Large intestine (tissue), 12 donors: ENCODE data around the gene SEL1L3. TPM values are rescaled to one million over a fixed set of nuclear protein-coding genes. Genes with fewer than 3 reads are reported as not detected.
"Not testable (repeated sequence)": the region's sequence is repeated elsewhere in the genome, so short reads cannot be mapped to it uniquely, and the experiment has no call there.

Source experiments
- DNase-seq, 2 donors: peaks; one replicate each; pipeline versions ENCODE4 v3.0.0 to v3.0.0-alpha.2; 2013
- H3K27ac ChIP-seq: one replicate; pipeline ENCODE4 v1.5.1; 2013; ENCODE audit warnings: low read length
- H3K27me3 ChIP-seq: 2 replicates; pipeline ENCODE4 v1.6.1; 2013; ENCODE audit warnings: low read length; ENCODE audit not compliant: control insufficient read depth, insufficient read depth
- H3K36me3 ChIP-seq: 2 replicates; pipeline ENCODE4 v1.6.1; 2013; ENCODE audit warnings: low read length; ENCODE audit not compliant: control insufficient read depth, insufficient read depth
- H3K4me1 ChIP-seq: one replicate; pipeline ENCODE4 v1.6.1; 2013; ENCODE audit warnings: low read length; ENCODE audit not compliant: control insufficient read depth, insufficient read depth
- H3K4me3 ChIP-seq: one replicate; pipeline ENCODE4 v1.5.1; 2013; ENCODE audit warnings: low read length
- H3K9me3 ChIP-seq: one replicate; pipeline ENCODE4 v1.6.1; 2013; ENCODE audit warnings: mild to moderate bottlenecking, low read depth, low read length, moderate library complexity; ENCODE audit not compliant: control insufficient read depth
- WGBS: methylation state at CpG from one replicate; pipeline ENCODE4 v1.1.5; 2013; ENCODE audit warnings: low lambda C conversion rate; ENCODE audit not compliant: insufficient coverage; 5-methylcytosine and 5-hydroxymethylcytosine counted together
- long read RNA-seq, 11 donors: transcript quantifications; one replicate each; lab custom pipeline, GENCODE V29; 2026
- polyA plus RNA-seq: library from polyadenylated mRNA; unstranded; fragments of 120-200 nt; gene quantifications from one replicate; pipeline ENCODE4 v1.2.1, GENCODE V29; 2013

The SEL1L3 gene
- polyA plus RNA-seq, result 58.7 TPM
- long read RNA-seq, donor 1, full-length matches to known transcripts, result 2 of 2 reads
- long read RNA-seq, donor 1, partial matches to known transcripts, result 0 of 2 reads
- long read RNA-seq, donor 1, other reads (novel, unspliced or antisense), result 0 of 2 reads
- long read RNA-seq, donor 2, full-length matches to known transcripts, result 2 of 8 reads
- long read RNA-seq, donor 2, partial matches to known transcripts, result 6 of 8 reads
- long read RNA-seq, donor 2, other reads (novel, unspliced or antisense), result 0 of 8 reads
- long read RNA-seq, donor 3, full-length matches to known transcripts, result 6 of 6 reads
- long read RNA-seq, donor 3, partial matches to known transcripts, result 0 of 6 reads
- long read RNA-seq, donor 3, other reads (novel, unspliced or antisense), result 0 of 6 reads
- long read RNA-seq, donor 4, result 0 reads
- long read RNA-seq, donor 5, full-length matches to known transcripts, result 5 of 5 reads
- long read RNA-seq, donor 5, partial matches to known transcripts, result 0 of 5 reads
- long read RNA-seq, donor 5, other reads (novel, unspliced or antisense), result 0 of 5 reads
- long read RNA-seq, donor 6, full-length matches to known transcripts, result 3 of 193 reads
- long read RNA-seq, donor 6, partial matches to known transcripts, result 89 of 193 reads
- long read RNA-seq, donor 6, other reads (novel, unspliced or antisense), result 101 of 193 reads
- long read RNA-seq, donor 7, full-length matches to known transcripts, result 2 of 2 reads
- long read RNA-seq, donor 7, partial matches to known transcripts, result 0 of 2 reads
- long read RNA-seq, donor 7, other reads (novel, unspliced or antisense), result 0 of 2 reads
- long read RNA-seq, donor 8, full-length matches to known transcripts, result 11 of 81 reads
- long read RNA-seq, donor 8, partial matches to known transcripts, result 70 of 81 reads
- long read RNA-seq, donor 8, other reads (novel, unspliced or antisense), result 0 of 81 reads
- long read RNA-seq, donor 9, full-length matches to known transcripts, result 2 of 2 reads
- long read RNA-seq, donor 9, partial matches to known transcripts, result 0 of 2 reads
- long read RNA-seq, donor 9, other reads (novel, unspliced or antisense), result 0 of 2 reads
- long read RNA-seq, donor 10, full-length matches to known transcripts, result 9 of 15 reads
- long read RNA-seq, donor 10, partial matches to known transcripts, result 6 of 15 reads
- long read RNA-seq, donor 10, other reads (novel, unspliced or antisense), result 0 of 15 reads
- long read RNA-seq, donor 11, full-length matches to known transcripts, result 6 of 6 reads
- long read RNA-seq, donor 11, partial matches to known transcripts, result 0 of 6 reads
- long read RNA-seq, donor 11, other reads (novel, unspliced or antisense), result 0 of 6 reads

DNA sequence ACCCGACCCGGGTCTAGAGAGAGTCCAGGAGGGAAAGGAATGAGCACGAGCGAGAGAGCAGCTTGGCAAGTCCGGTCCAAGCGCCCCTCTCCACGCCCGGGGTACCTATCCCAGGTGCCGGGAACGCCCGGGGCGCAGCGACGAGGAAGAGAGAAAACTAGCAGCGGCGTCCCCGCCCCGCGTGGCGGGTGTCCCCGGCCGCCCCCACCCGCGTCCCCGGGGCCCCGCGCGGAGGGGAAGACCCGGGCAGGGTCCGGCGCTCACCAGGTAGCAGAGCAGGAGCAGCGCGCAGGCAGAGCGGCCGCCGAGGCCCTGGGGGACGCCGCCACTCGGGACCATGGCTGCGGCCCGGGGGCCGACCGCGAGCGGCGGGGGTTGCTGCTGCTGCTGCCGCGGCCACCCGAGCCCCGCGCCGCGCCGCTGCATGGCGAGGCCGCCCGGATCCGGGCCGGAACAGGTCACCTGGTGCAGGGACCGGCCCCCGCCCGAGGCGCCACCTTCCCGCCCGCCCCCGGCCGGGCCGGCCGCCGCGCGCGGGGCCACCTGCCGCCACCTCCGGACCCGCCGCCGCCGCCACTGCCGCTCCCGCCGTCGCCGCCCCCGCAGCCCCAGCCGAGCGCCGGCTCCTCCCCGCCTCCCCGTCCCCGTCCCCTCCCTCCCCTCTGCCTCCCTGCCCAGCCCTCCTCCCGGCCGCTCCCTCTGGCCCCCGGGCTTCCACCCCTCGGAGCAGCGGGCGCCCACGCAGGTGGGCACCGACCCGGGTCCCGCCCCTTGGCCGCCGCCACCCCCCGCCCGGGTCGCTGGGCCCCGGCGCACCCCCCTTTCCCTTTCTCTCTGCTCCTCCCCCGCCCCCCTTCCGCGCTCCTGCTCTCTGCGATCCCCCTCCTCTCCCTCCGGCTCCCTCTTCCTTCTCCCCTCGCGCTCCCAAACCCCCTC lies at the start of gene SEL1L3:
SEL1L3 (minus strand) TSS at position 578 of the 936 bp plus-strand sequence; CDS start at position 426, 152 bp downstream.
- H3K4me1 ChIP-seq, result peaks cover 22% of the 10 kb centered on the region
- no peaks in the 10 kb centered on the region for H3K36me3 ChIP-seq
- DNase-seq, result peak; percentile 22 to 75
- H3K4me3 ChIP-seq, result peak within 1 kb of the TSS; percentile 63
- 0% methylated on average over 1 of the region's 115 CpGs for WGBS
- H3K9me3 ChIP-seq, result no peaks in the 10 kb centered on the region
- no peaks in the 10 kb centered on the region for H3K27me3 ChIP-seq
- peak within 1 kb of the TSS; percentile 82 for H3K27ac ChIP-seq

DNA sequence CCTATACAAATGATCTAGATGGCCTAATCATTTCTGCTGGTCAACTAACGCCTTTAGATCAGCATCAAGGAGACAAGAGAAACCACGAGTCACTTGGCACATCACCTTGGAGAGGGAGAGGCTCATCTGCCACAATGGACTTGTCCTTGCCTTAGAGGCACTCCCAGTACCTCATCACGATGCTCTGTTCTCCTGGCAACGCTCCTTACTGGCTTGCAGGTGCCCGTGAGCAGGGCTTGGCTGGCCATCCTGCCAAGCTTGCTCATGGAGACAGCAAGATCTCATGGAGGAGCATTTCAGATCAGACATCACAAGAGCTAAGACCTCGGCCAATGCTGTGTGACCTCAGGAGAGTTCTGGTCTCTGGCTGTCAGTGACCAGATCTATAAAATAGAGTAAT lies 48.6 kb upstream of the SEL1L3 start:
- peaks cover 14% of the 10 kb centered on the region for H3K4me1 ChIP-seq
- DNase-seq, result no peak
- H3K27me3 ChIP-seq, result peaks cover 5% of the 10 kb centered on the region
- H3K36me3 ChIP-seq, result no peaks in the 10 kb centered on the region
- H3K4me3 ChIP-seq, result no peak overlapping the region
- H3K27ac ChIP-seq, result no peak overlapping the region
- H3K9me3 ChIP-seq, result no peaks in the 10 kb centered on the region
- no CpG with 5 or more reads among the region's 6 CpGs for WGBS

DNA sequence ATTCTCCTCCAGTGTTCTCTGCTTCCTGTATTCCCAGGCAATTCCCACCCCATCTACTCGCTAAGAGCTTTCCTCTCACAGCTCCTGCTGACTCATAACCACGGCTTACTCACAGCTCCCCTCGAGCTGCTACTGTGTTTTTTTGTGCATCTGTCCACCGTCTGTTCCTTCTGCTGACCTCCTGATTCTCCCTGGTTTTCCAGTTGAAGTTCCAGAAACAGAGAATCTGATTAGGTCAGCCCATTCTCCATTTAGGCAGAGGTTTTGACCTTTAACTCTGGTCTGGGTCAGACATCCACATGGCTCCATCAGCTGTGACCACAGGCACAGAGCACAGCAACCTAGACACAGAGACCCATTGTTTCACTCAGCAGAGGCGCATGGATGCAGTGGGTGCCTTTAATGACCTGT lies 45.7 kb upstream of the SEL1L3 start:
- H3K4me1 ChIP-seq, result peaks cover 6% of the 10 kb centered on the region
- H3K27me3 ChIP-seq, result peaks cover 5% of the 10 kb centered on the region
- no peaks in the 10 kb centered on the region for H3K9me3 ChIP-seq
- no CpG with 5 or more reads among the region's 5 CpGs for WGBS
- no peak overlapping the region for H3K27ac ChIP-seq
- H3K4me3 ChIP-seq, result no peak overlapping the region
- H3K36me3 ChIP-seq, result no peaks in the 10 kb centered on the region
- DNase-seq, result no peak

DNA sequence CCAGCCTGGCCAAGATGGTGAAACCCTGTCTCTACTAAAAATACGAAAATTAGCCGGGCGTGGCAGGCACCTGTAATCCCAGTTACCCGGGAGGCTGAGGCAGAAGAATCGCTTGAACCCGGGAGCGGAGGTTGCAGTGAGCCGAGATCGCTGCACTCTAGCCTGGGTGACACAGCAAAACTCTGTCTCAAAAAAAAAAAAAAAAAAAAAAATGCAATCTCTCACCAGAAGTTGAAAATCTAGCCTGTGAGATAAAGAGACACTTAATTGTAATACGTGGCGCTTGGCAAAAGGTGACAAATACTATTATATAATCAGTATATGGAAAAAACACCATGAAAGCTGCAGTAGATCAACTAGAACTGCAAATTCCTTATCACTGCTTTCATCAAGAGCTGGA lies 43.3 kb upstream of the SEL1L3 start:
- not testable (repeated sequence) for H3K4me3 ChIP-seq, H3K27me3 ChIP-seq, H3K36me3 ChIP-seq, H3K4me1 ChIP-seq, H3K9me3 ChIP-seq, DNase-seq, H3K27ac ChIP-seq
- 94% methylated on average over 6 of the region's 11 CpGs for WGBS

DNA sequence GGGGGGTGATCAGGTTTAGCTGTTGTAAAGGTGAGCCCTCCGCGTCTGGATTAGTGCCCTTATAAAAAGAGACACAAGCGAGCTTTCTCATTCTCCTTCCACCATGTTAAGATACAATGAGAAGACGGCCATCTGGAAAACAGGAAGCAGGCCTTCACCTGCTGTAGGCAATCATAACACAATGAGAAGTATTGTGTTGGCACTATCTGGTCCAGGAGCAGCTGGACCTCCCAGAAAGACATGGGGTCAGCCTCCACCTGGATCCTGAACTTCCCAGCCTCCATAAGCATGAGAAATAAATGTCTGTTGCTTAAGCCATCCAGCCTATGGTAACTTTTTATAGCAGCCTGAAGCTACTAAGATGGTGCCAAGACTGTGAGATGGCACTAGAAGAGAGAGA lies 42.6 kb upstream of the SEL1L3 start:
- no CpG with 5 or more reads among the region's 4 CpGs for WGBS

DNA sequence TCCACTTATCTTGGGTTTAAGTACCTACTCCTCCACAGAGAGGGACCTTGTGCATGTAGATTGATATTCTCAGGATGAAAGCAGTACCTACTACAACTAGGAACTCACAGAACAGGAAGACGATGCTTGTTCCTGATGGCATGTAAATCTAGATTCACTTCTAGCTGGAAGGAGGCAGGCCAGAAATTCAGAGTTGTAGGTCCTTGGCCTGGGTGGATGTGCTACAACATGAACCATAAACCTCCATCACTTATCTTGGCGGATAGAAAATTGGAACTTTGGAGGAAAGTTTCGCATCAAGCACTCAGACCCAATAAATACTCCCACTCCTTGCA lies 41.9 kb upstream of the SEL1L3 start:
- H3K27me3 ChIP-seq, result no peaks in the 10 kb centered on the region
- no peak for DNase-seq
- no peaks in the 10 kb centered on the region for H3K4me1 ChIP-seq
- H3K4me3 ChIP-seq, result no peak overlapping the region
- no peak overlapping the region for H3K27ac ChIP-seq
- WGBS, result no CpG with 5 or more reads among the region's 3 CpGs
- no peaks in the 10 kb centered on the region for H3K9me3 ChIP-seq
- H3K36me3 ChIP-seq, result no peaks in the 10 kb centered on the region

More for the DNA sequence above, 42.6 kb upstream of the SEL1L3 start:
- Histone ChIP-seq H3K27ac (no peak overlapping the region), H3K4me1 (no peaks in the 10 kb centered on the region), H3K9me3 (no peaks in the 10 kb centered on the region), H3K4me3 (no peak overlapping the region), H3K27me3 (no peaks in the 10 kb centered on the region), H3K36me3 (no peaks in the 10 kb centered on the region)
- DNase-seq, result no peak

DNA sequence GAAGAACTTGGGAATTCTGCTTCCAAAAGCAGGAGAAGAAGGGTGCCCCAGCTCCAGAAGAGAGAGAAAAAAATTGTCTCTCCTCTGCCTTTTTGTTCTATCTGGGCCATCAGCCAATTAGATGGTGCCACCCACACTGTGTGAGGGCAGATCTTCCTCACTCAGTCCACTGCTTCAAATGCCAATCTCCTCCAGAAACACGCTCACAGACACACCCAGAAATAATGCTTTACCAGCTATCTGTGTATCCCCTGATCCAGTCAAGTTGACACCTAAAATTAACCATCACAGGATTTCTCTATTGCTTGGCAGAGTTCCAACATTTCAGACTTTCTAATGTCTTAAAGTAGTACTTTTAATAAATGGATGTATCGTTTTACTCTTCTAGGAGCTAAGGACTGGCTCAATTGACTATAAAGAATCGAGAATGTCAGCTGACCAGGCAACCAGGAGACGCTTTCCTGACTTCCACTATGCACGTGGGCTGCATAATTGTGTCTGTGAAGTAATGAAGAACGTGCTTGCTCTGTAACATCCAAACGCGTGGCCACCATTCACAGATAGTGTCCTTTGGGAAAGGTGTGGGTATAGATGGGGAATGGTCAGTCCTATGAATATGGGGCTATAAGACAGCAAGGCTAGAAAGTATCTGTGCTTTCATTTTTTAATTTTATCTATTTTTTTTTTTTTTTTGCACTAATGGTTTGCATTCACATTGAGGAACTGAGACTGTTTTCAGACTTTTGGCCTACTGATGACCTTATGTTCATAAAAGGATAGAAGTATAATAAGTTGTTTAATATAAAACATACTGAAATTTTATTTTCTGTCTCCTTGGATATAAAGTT lies 41.3 kb upstream of the SEL1L3 start:
- Histone ChIP-seq H3K4me1 (no peaks in the 10 kb centered on the region), H3K36me3 (no peaks in the 10 kb centered on the region), H3K9me3 (no peaks in the 10 kb centered on the region), H3K4me3 (no peak overlapping the region), H3K27ac (no peak overlapping the region), H3K27me3 (no peaks in the 10 kb centered on the region)
- 70% methylated on average over 2 of the region's 8 CpGs for WGBS
- DNase-seq, result no peak

DNA sequence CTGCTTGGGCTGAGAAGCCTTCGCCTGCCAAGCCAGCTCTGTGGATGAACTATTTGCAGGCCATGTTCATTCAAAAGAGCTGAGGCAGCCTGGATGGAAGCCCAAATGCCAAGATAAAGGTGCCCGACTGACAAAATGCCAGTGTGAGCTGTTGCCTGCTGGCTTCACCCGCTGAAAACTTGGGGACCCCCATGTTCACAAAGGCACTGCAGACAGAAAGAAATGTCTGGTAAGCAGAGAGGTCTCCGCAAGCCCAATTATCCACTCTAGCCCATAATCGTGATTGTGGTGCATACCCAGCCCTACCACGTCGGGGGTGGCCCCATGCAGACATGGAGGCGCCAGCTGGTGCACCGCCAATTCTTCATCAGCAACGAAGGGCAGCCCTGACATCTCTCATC lies 38.2 kb upstream of the SEL1L3 start:
- H3K36me3 ChIP-seq, result no peaks in the 10 kb centered on the region
- no peaks in the 10 kb centered on the region for H3K27me3 ChIP-seq
- WGBS, result no CpG with 5 or more reads among the region's 10 CpGs

DNA sequence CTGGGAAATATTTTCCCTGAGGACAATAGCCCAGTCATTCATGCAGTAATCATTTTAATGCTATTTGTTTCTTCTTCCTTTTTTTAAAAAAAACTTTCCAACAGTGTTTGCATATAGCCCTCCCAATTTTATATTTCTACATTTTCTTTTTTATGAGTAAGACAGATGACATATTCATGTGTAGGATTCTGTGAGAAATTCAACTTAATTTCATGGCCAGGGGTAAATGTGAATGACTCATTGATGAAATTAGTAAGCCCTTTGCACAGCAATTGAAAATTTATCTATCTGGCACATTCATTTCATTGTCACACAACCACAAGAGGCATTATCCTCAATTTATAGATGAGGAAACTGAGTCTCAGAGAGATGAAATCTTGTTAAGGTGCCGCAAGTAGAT lies 37.5 kb upstream of the SEL1L3 start:
- H3K27ac ChIP-seq, result no peak overlapping the region
- H3K4me1 ChIP-seq, result no peaks in the 10 kb centered on the region
- DNase-seq, result no peak
- no peaks in the 10 kb centered on the region for H3K27me3 ChIP-seq
- no peak overlapping the region for H3K4me3 ChIP-seq
- WGBS, result no CpG with 5 or more reads among the region's 1 CpG
- H3K9me3 ChIP-seq, result no peaks in the 10 kb centered on the region
- H3K36me3 ChIP-seq, result no peaks in the 10 kb centered on the region

More for the DNA sequence above, 38.2 kb upstream of the SEL1L3 start:
- DNase-seq, result no peak
- H3K27ac ChIP-seq, result no peak overlapping the region
- no peak overlapping the region for H3K4me3 ChIP-seq
- H3K9me3 ChIP-seq, result no peaks in the 10 kb centered on the region
- H3K4me1 ChIP-seq, result no peaks in the 10 kb centered on the region
